GM06990 (cell line): ENCODE results near the gene ARHGAP4.

Source experiments
- DNase-seq: peaks from one replicate; pipeline ENCODE4 v3.0.0-alpha.2; 2011; ENCODE audit not compliant: insufficient read length; ENCODE audit errors: extremely low read depth
- H3K27me3 ChIP-seq: replicated peaks from 2 replicates; pipeline ENCODE4 v1.6.0; 2011; ENCODE audit warnings: low read length; ENCODE audit not compliant: control insufficient read depth, insufficient read depth
- H3K36me3 ChIP-seq: 2 replicates; pipeline ENCODE4 v1.5.1; 2011; ENCODE audit warnings: low read length; ENCODE audit not compliant: control insufficient read depth, insufficient read depth
- H3K4me3 ChIP-seq: replicated peaks from 2 replicates; pipeline ENCODE4 v1.5.1; 2011; ENCODE audit warnings: low read depth, mild to moderate bottlenecking, control low read depth, low read length
- CTCF ChIP-seq: IDR thresholded peaks from 2 replicates; pipeline ENCODE4 v1.5.1; 2011; ENCODE audit warnings: low read length, control low read depth, mild to moderate bottlenecking, inconsistent platforms; ENCODE audit not compliant: insufficient read depth, poor library complexity, severe bottlenecking

Gene ARHGAP4

GRCh38 chrX:153925739-153926551, at the start of gene ARHGAP4:
ARHGAP4 (minus strand) TSS chrX:153926264; CDS start chrX:153926202, 62 bp downstream.
- Histone ChIP-seq H3K27me3 (no peaks in the 10 kb centered on the region), H3K4me3 (peak within 1 kb of the TSS; percentile 79), H3K36me3 (peaks cover 2% of the 10 kb centered on the region)
- TF ChIP-seq CTCF, result no peak
- peak; percentile 75 for DNase-seq

GRCh38 chrX:153974726-153975286, 48.7 kb upstream of the ARHGAP4 start:
- Histone ChIP-seq H3K4me3 (no peak overlapping the region), H3K27me3 (no peaks in the 10 kb centered on the region), H3K36me3 (no peaks in the 10 kb centered on the region)
- no peak for DNase-seq
- TF ChIP-seq CTCF, result no peak

GRCh38 chrX:153974003-153974725, 48.1 kb upstream of the ARHGAP4 start:
- Histone ChIP-seq H3K4me3 (no peak overlapping the region; the same call in 1 of the 2 replicates), H3K27me3 (no peaks in the 10 kb centered on the region), H3K36me3 (no peaks in the 10 kb centered on the region)
- no peak for DNase-seq
- no peak for TF ChIP-seq CTCF

- DNase-seq, result no peak
- no peak for TF ChIP-seq CTCF
- H3K4me3 ChIP-seq, result peak overlapping the region; percentile 68
These were observed 47.3 kb upstream of the ARHGAP4 start for GRCh38 chrX:153973127-153974002.

GRCh38 chrX:153972368-153973126, 46.5 kb upstream of the ARHGAP4 start, which contains the start of gene TMEM187:
TMEM187 (plus strand) TSS chrX:153972754; CDS start chrX:153982063, 9,309 bp downstream.
- no peak for TF ChIP-seq CTCF
- H3K36me3 ChIP-seq, result no peaks in the 10 kb centered on the region
- no peaks in the 10 kb centered on the region for H3K27me3 ChIP-seq
- H3K4me3 ChIP-seq, result peak within 1 kb of the TSS; percentile 83
- peak; percentile 96 for DNase-seq

More at GRCh38 chrX:153973127-153974002, 47.3 kb upstream of the ARHGAP4 start:
- no peaks in the 10 kb centered on the region for H3K27me3 ChIP-seq
- H3K36me3 ChIP-seq, result no peaks in the 10 kb centered on the region
